OCI-LY1 (cell line): ENCODE measurements around the gene FH.
A peak's percentile ranks its signal among the peaks of the same experiment; 100 is the strongest.

Experiments
- H2AFZ ChIP-seq: fragments of 200-600 bp; sonication (generic), shearing (Covaris generic); 2 replicates; pipeline ENCODE4 v1.6.0; 2014; ENCODE audit warnings: antibody characterized with exemption, mild to moderate bottlenecking, low read length
- H3F3A ChIP-seq: fragments of 200-600 bp; sonication (generic), shearing (Covaris generic); 2 replicates; pipeline ENCODE4 v1.6.0; 2014; ENCODE audit warnings: mild to moderate bottlenecking, antibody characterized with exemption, low read length, moderate library complexity; ENCODE audit not compliant: insufficient read depth
- H3K27ac ChIP-seq: fragments of 200-600 bp; sonication (generic); 2 replicates; pipeline ENCODE4 v1.5.1; 2014; ENCODE audit warnings: low read length, mixed run types, mild to moderate bottlenecking, low read depth; ENCODE audit not compliant: poor library complexity, severe bottlenecking
- H3K27me3 ChIP-seq: fragments of 200-600 bp; sonication (generic); 2 replicates; pipeline ENCODE4 v1.6.0; 2014; ENCODE audit warnings: antibody characterized with exemption, mild to moderate bottlenecking, low read length, moderate library complexity; ENCODE audit not compliant: insufficient read depth
- H3K36me3 ChIP-seq: fragments of 200-600 bp; sonication (generic); 2 replicates; pipeline ENCODE4 v1.6.1; 2014; ENCODE audit warnings: mild to moderate bottlenecking, antibody characterized with exemption, low read length, moderate library complexity, mixed read lengths; ENCODE audit not compliant: insufficient read depth
- H3K4me1 ChIP-seq: fragments of 200-600 bp; sonication (generic); 2 replicates; pipeline ENCODE4 v1.5.1; 2014; ENCODE audit warnings: mild to moderate bottlenecking, low read length, moderate library complexity; ENCODE audit not compliant: insufficient read depth, severe bottlenecking
- H3K4me2 ChIP-seq: fragments of 200-600 bp; sonication (generic), shearing (Covaris generic); 2 replicates; pipeline ENCODE4 v1.6.1; 2014; ENCODE audit warnings: low read length
- H3K4me3 ChIP-seq: fragments of 200-600 bp; sonication (generic); 2 replicates; pipeline ENCODE4 v1.5.1; 2014; ENCODE audit warnings: low read length, low read depth, mild to moderate bottlenecking, mixed read lengths; ENCODE audit not compliant: poor library complexity, severe bottlenecking
- H3K79me2 ChIP-seq: fragments of 200-600 bp; shearing (Covaris generic); 2 replicates; pipeline ENCODE4 v1.6.1; 2016; ENCODE audit warnings: mixed run types, low read length, mixed read lengths; ENCODE audit not compliant: insufficient read depth
- H3K9ac ChIP-seq: fragments of 200-600 bp; sonication (generic), shearing (Covaris generic); 2 replicates; pipeline ENCODE4 v1.6.1; 2014; ENCODE audit warnings: mild to moderate bottlenecking, low read length, mixed read lengths
- H3K9me2 ChIP-seq: fragments of 200-600 bp; sonication (generic), shearing (Covaris generic); 2 replicates; pipeline ENCODE4 v1.6.1; 2014; ENCODE audit warnings: low read depth, mild to moderate bottlenecking, low read length, mixed read lengths
- H3K9me3 ChIP-seq: fragments of 200-600 bp; shearing (Covaris generic); 2 replicates; pipeline ENCODE4 v1.6.1; 2014; ENCODE audit warnings: low read length, mixed read lengths
- H4K20me1 ChIP-seq: fragments of 200-600 bp; sonication (generic), shearing (Covaris generic); 2 replicates; pipeline ENCODE4 v1.6.0; 2016; ENCODE audit warnings: mild to moderate bottlenecking, low read length; ENCODE audit not compliant: insufficient read depth
- EZH2 ChIP-seq: fragments of 200-600 bp; sonication (generic), shearing (Covaris generic); IDR thresholded peaks from 2 replicates; pipeline ENCODE4 v1.8.0; 2017; ENCODE audit warnings: borderline replicate concordance, mixed run types, mild to moderate bottlenecking, antibody characterized with exemption, low read length, moderate library complexity, mixed read lengths
- TF ChIP-seq, protein P1 (sequence below): fragments of 200-600 bp; sonication (generic), shearing (Covaris generic); IDR thresholded peaks from 2 replicates; pipeline ENCODE4 v1.5.1; 2017; ENCODE audit warnings: mild to moderate bottlenecking, antibody characterized with exemption, low read length, moderate library complexity, mixed read lengths

FH gene

GRCh38 chr1:241536304-241536703 lies 16.7 kb upstream of the FH start:
- Histone ChIP-seq H3K36me3 (no peaks in the 10 kb centered on the region; the same call in 1 of the 2 replicates), H3K4me1 (peaks cover 31% of the 10 kb centered on the region), H3K9me2 (no peaks in the 10 kb centered on the region), H3F3A (no peaks in the 10 kb centered on the region), H3K4me2 (no peak overlapping the region), H3K9ac (no peak overlapping the region), H3K79me2 (no peaks in the 10 kb centered on the region), H2AFZ (no peak overlapping the region), H4K20me1 (no peaks in the 10 kb centered on the region), H3K27me3 (no peaks in the 10 kb centered on the region), H3K9me3 (no peaks in the 10 kb centered on the region), H3K4me3 (no peak overlapping the region), H3K27ac (no peak overlapping the region)
- no peak for TF ChIP-seq EZH2
- TF ChIP-seq, protein P1, sequence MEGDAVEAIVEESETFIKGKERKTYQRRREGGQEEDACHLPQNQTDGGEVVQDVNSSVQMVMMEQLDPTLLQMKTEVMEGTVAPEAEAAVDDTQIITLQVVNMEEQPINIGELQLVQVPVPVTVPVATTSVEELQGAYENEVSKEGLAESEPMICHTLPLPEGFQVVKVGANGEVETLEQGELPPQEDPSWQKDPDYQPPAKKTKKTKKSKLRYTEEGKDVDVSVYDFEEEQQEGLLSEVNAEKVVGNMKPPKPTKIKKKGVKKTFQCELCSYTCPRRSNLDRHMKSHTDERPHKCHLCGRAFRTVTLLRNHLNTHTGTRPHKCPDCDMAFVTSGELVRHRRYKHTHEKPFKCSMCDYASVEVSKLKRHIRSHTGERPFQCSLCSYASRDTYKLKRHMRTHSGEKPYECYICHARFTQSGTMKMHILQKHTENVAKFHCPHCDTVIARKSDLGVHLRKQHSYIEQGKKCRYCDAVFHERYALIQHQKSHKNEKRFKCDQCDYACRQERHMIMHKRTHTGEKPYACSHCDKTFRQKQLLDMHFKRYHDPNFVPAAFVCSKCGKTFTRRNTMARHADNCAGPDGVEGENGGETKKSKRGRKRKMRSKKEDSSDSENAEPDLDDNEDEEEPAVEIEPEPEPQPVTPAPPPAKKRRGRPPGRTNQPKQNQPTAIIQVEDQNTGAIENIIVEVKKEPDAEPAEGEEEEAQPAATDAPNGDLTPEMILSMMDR, result no peak

DNA sequence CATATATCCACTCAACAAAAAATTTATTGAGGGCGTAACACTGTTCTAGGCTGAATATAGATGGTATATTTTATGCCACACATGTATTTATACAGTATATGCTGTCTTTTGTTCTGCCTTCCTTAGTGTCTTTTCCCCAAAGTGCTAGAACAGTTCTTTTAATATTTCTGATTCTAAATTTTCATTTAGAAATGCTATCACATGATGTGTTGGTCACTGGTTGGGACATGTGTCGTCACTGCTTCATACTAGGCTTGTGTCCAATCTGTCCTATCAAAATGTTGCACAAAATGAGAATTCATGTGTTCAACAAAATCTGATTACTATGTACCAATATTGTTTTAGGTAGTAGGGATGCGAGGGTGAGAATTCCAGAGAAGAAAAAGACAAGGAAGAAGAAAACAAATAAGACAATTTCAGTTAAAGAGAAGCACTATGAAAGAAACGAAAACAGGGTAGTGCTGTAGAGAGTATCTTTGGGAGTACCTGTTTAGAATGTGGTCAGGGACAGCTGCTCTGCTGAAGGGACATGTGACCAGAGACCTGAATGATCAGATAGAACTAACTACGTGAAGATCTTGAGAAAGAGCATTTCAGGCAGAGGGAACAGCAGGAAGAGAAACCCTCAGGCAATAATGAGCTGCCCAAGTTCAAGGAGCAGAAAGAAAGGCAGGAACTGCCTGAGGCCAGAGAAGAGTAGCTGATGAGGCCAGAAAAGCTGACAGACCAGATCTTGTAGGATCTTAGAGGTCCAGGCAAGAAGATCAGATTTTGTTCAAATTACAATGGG lies 14.0 kb upstream of the FH start:
- Histone ChIP-seq H3K9me3 (no peaks in the 10 kb centered on the region), H3K27me3 (no peaks in the 10 kb centered on the region), H3K4me3 (peak overlapping the region; percentile 51), H3F3A (no peaks in the 10 kb centered on the region), H3K4me2 (peak overlapping the region; percentile 54), H3K27ac (peak overlapping the region; percentile 89), H3K79me2 (no peaks in the 10 kb centered on the region), H4K20me1 (no peaks in the 10 kb centered on the region), H3K4me1 (peaks cover 31% of the 10 kb centered on the region), H2AFZ (peak overlapping the region; percentile 39), H3K36me3 (no peaks in the 10 kb centered on the region; the same call in 1 of the 2 replicates), H3K9ac (peak overlapping the region; percentile 45), H3K9me2 (no peaks in the 10 kb centered on the region)
- TF ChIP-seq EZH2, result no peak
- TF ChIP-seq, protein P1, result no peak

DNA sequence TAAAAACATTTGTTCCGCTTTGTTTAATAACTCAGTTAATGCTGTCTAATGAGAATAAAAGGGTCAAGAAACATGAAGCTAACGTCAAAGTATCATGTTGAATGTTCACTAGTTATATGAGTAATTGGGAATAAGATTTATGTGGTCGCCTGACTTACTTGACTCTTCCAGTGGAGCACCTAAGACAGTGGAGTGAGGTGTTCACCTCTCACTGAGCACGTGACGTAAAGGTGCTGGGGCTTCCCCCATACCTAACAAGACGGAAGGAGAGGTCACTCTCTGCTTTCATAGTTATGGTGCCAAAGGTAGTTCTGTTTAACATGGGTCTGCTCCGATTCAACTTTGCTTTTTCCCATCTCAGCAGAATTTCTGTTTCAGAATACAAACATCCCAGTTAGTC lies 13.3 kb upstream of the FH start:
- Histone ChIP-seq H3K4me2 (peak overlapping the region; percentile 54), H3K4me3 (peak overlapping the region; percentile 51), H2AFZ (no peak overlapping the region), H3K27ac (peak overlapping the region; percentile 89), H3F3A (no peaks in the 10 kb centered on the region), H3K36me3 (no peaks in the 10 kb centered on the region; the same call in 1 of the 2 replicates), H3K9ac (peak overlapping the region; percentile 45), H3K9me2 (no peaks in the 10 kb centered on the region), H3K27me3 (no peaks in the 10 kb centered on the region), H3K79me2 (no peaks in the 10 kb centered on the region), H4K20me1 (no peaks in the 10 kb centered on the region), H3K4me1 (peaks cover 31% of the 10 kb centered on the region), H3K9me3 (no peaks in the 10 kb centered on the region)
- TF ChIP-seq EZH2, result no peak
- TF ChIP-seq, protein P1, result no peak
